HG02970 (cell line): ENCODE data around the gene TMEM17.

ENCODE experiments used
- ATAC-seq: cut with Tn5 transposase; IDR thresholded peaks from one replicate; pipeline ENCODE4 v1.9.1; 2021; ENCODE audit warnings: mild to moderate bottlenecking, moderate library complexity, moderate number of reproducible peaks; ENCODE audit not compliant: unreplicated experiment, low FRiP score

TMEM17 gene

DNA sequence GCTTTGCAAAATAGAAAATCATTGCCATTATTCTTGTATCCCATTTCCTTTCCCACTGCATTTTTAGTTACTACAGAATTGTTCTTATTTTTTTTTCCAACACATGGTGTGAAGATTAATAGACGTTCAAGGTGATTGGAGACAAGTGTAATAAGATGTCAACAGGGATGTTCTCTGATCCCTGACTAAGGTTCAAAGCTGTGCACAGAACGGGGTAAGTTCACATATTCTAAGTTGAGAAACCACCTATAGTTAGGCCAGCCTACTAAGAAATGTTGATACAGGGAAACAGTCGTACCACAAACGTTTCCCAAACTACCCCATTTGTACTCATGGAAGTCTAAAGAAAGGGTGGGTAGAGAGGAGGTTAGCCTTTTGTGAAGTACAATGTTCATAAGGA is 6.4 kb upstream of the TMEM17 start:
- ATAC-seq: no peak

DNA sequence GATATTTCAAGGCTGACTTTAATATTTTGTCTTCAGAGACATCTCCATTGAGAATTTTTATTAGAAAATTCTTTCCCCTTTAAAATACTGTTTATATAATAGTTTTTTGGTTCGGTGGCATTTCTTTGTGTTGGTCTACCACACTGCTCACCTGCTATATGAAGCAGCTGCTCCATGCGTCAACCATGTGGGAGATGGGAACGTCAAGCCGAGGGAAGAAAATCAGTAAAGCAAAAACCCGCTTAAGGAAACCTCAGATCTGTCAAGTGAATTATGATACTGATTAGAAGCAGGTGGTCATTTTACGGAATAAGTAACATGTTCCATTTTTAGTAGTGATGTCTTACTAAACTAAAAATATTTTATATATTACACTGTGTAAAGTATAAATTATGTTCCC is 5.6 kb upstream of the TMEM17 start:
- no peak for ATAC-seq

- peak; percentile 24 for ATAC-seq
Measured at GRCh38 chr2:62506421-62506750, 391 bp upstream of the TMEM17 start.

DNA sequence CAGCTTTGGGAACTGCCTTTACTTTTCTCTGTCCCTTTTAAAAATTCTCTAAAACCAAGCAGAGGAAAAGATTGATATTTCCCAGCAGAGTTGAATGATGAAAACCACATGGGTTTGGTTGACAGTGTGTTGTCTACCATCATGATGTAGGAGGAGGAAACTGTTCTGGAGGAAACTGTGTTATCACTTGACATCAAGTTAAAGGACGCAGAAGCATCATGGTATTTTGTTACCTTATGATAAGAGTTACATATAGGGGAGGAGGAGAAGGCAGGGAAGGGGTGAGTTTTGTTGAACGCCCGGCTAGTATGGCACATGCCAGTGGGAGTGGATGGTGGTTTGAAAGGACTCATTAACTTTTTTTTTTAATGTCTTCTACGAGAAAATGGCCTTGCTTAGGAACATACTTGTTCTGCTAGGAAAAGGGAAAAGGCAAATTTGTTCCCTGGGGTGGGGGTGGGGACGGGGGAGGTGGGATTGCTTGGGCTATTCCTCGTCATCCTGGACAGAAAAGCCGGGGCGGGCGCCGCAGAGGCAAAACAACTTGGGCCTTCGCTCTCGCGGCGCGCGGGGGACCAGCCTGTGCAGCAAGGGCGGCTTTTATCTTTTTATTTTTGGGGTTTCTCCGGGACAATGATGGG is 766 bp downstream of the TMEM17 start:
- no peak for ATAC-seq

DNA sequence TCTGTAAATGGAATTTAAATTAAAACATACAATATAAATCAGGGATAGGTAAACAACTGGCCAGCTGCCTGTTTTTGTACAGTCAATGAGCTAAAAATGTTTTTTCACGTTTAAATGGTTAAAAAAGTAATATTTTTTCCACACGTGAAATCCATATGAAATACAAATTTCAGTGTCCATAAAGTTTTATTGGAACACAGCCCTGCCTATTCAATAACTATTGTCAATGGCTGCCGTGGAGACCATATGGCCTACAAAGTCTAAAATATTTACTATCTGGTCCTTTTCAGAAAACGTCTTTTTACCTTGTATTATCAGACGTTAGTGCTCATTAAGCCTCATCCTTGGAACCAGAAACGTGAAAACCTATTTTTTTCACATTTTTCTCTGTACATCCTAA is 1.3 kb downstream of the TMEM17 start:
- no peak for ATAC-seq

DNA sequence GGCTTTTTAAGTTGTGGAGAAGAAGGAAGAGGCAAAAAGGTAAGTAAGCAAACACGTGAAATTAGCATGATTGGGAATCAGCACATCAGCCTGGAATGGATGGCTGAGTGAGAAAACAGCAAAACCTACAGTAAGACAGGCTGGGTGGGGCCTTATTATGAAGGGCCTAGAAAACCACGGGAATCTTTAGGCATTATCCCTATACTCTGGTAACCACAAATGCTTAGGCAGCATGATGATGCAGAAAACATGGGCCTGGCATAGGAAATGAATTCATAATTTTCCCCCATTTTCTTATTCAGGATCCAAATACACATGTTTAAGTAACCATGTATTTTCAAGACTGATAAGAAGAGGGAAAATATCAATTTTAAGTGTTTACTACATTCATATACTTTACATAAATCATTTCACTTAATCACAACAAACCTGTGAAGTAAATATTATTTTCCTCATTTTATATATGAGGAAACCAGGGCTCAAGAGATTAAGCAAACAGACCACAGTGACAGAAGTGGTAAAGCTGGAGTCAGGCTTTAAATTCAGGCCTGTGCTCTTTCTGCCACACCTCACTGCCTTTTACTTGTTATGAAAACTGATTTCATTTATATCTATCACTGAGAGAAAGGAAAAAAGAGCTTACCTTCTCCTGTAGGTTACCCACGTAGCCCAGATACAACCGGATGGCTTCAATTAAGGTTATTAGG is 4.0 kb downstream of the TMEM17 start:
- no peak for ATAC-seq

GRCh38 chr2:62501069-62501468 is 4.9 kb downstream of the TMEM17 start:
- no peak for ATAC-seq

GRCh38 chr2:62499430-62500060 is 6.5 kb downstream of the TMEM17 start:
- no peak for ATAC-seq

- ATAC-seq: no peak
Measured at GRCh38 chr2:62498739-62499138, 7.3 kb downstream of the TMEM17 start.

DNA sequence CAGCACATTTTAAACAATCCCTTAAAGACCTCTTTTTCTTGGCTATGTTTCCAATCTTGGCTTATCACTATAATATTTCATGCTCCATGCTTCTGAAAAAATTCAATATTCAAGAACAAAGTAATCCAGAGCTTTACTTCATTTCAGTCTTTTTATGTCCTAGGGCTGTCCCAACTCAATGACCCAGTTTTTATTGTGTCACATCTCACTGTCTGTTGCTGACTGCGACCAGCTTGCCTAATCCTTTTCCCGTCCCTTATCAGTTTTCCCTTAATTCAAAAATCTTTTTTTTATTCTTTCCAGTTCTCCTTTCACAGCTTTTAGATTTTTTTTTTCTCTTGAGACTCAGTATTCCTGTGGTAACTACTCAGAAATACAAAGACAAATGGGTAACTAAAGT is 10.2 kb downstream of the TMEM17 start:
- no peak for ATAC-seq

- ATAC-seq: no peak
Measured at GRCh38 chr2:62492048-62492447, 13.9 kb downstream of the TMEM17 start.

GRCh38 chr2:62489702-62490101 is 16.3 kb downstream of the TMEM17 start:
- ATAC-seq: no peak

DNA sequence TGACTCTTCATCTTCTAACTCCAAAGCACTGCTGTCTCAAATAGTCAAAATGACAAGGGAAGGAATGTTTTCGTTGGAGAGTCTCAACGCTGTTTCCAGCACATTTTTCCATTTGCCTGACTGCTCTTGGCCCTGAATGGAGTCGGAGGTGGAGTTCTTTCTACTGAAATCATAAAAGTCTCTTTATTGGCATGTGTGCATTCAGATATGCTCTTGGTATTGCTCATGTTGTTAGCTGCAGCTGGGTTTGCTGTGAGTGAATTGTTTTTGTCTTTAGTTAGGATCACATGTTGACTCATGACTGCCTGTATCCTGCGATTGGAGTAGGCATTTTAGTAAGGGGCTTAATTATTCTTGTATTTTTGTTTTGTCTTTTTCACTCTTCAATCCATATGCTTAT is 16.8 kb downstream of the TMEM17 start:
- ATAC-seq: no peak

DNA sequence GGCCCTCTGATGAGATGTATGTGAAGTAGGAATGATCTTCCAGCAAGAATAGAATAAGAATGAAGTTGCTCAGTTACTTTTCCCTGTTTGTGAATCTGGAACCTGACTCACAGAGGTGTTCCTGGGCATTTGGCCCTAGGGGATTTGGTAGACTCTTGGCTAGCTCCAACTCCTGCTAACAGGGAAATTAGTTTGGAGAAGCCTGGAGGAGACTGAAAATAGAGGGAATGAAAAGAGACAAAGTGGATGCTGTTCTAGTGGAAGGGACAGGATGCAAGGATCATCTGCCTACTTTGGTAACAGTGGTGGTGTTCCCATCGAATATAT is 19.6 kb downstream of the TMEM17 start:
- no peak for ATAC-seq

DNA sequence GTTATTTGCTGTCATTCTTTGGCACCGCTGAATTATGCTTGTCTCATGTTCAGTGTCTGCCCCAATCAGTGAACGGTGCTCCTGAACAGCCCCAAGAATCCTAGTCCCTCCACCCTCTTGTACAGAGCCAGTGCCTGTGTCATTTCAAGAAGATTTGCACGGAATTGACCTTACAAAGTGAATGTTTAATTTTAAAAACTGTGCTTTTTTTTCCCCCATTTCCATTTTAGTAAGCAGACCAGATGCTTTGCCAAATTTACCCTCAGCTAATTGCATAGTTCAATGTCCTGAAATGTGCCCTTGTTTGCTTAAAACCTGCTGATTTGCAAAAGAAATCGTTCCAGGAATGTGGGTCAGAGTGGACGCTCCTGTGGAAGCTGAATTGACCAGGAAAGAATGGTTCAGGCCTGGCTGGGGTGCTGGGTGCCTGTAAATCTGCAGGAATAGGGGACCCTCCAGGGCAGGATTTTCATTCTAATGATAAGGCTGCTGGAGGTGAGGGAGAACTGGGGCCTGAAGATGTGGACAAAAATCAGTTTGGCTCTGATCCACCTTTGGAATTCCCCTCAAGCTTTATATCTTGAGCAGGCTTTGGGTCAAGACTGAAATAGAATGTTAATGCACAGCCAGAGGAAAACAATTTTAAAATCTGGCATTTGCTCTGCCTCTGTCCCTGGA is 20.1 kb downstream of the TMEM17 start:
- ATAC-seq: no peak

GRCh38 chr2:62482558-62483352 is 23.2 kb downstream of the TMEM17 start:
- ATAC-seq: no peak

- ATAC-seq: no peak
Measured at GRCh38 chr2:62479917-62480316, 26.1 kb downstream of the TMEM17 start.

DNA sequence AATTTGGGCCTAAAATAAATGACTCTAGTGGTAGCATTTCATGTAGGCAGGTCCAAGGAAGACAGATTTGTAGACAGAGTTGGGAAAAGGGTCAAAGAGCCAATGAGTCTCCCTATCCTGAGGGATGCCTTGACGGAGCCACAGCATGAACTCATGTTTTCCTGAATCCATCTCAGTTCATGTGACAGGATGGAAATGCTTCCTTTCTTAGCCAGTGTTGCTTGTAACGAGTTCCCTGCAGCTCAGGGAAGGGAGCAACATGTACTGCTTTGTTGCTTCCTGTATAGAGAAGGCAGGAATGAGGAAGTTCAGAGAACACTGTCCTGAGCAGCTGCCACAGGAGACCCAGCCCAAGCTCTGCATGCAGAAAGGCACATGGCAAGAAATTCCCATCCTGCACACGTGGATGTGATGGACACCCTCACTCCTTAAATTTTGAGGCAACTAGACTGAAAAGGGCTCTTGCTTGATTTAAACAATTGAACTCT is 27.9 kb downstream of the TMEM17 start:
- ATAC-seq: no peak

DNA sequence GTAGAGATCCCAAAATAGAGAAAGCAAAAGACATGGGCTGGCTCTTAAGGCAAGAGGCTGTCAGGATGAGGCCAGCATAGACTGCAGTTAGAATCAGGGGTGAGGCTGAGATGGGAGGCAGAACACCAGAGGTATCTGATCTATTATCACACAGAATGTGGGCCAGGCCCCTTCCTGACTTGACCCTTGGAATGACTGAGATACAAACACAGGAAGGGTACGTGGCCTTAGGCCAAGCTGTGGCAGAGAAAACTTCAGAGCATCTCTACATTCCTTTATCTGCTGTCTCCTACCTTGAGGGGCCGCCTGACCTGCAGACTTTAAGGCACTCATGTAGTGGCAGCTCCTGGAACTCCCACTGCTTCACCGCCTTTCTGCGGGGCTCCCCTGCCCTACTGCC is 28.4 kb downstream of the TMEM17 start:
- ATAC-seq: no peak

- no peak for ATAC-seq
Measured at GRCh38 chr2:62475172-62476011, 30.6 kb downstream of the TMEM17 start.
